HEK293T (cell line): ENCODE results near the gene BBS9.
"Not testable (repeated sequence)": the region's sequence is repeated elsewhere in the genome, so short reads cannot be mapped to it uniquely, and the experiment has no call there.

Experiments used
- CTCF ChIA-PET: fragments of 350-600 bp; formaldehyde crosslinking; extraction: SDS; loops from one replicate; lab custom pipeline; 2021; ENCODE audit warnings: antibody characterized with exemption, inconsistent platforms; lab: Yijun Ruan, JAX
- POLR2A ChIA-PET: fragments of 350-600 bp; formaldehyde crosslinking; extraction: SDS; loops from one replicate; lab custom pipeline; 2020; ENCODE audit warnings: antibody characterized with exemption, inconsistent platforms; lab: Yijun Ruan, JAX
- DNase-seq: peaks from one replicate; pipeline ENCODE4 v3.0.0; 2012; ENCODE audit warnings: mixed read lengths; ENCODE audit errors: extremely low spot score
- ARNT ChIP-seq: fragments of 450-650 bp; IDR thresholded peaks from 2 replicates; pipeline ENCODE4 v1.6.1; 2017; ENCODE audit warnings: mild to moderate bottlenecking
- BHLHE40 ChIP-seq: fragments of 450-650 bp; IDR thresholded peaks from 2 replicates; pipeline ENCODE4 v1.6.1; 2016; ENCODE audit warnings: mild to moderate bottlenecking, moderate library complexity, borderline replicate concordance
- CTBP1 ChIP-seq: fragments of 450-650 bp; IDR thresholded peaks from 2 replicates; pipeline ENCODE4 v1.6.1; 2016; ENCODE audit warnings: borderline replicate concordance
- ELF4 ChIP-seq: fragments of 450-650 bp; IDR thresholded peaks from 2 replicates; pipeline ENCODE4 v1.6.1; 2017; ENCODE audit warnings: antibody characterized with exemption
- FOXA1 ChIP-seq: fragments of 450-650 bp; IDR thresholded peaks from 2 replicates; pipeline ENCODE4 v1.6.1; 2016; ENCODE audit warnings: mild to moderate bottlenecking
- FOXK2 ChIP-seq: fragments of 450-650 bp; IDR thresholded peaks from 2 replicates; pipeline ENCODE4 v1.6.1; 2016; ENCODE audit warnings: mild to moderate bottlenecking
- FOXM1 ChIP-seq: fragments of 450-650 bp; IDR thresholded peaks from 2 replicates; pipeline ENCODE4 v1.6.1; 2017; ENCODE audit warnings: mild to moderate bottlenecking, borderline replicate concordance
- HDGF ChIP-seq: fragments of 450-650 bp; IDR thresholded peaks from 2 replicates; pipeline ENCODE4 v1.6.1; 2017; ENCODE audit warnings: antibody characterized with exemption, borderline replicate concordance
- L3MBTL2 ChIP-seq: fragments of 450-650 bp; conservative IDR thresholded peaks from 2 replicates; pipeline ENCODE4 v1.6.1; 2016; ENCODE audit warnings: mild to moderate bottlenecking
- LEF1 ChIP-seq: fragments of 450-650 bp; IDR thresholded peaks from 2 replicates; pipeline ENCODE4 v1.6.1; 2017; ENCODE audit warnings: mild to moderate bottlenecking, borderline replicate concordance
- NFRKB ChIP-seq: fragments of 450-650 bp; IDR thresholded peaks from 2 replicates; pipeline ENCODE4 v1.6.1; 2016; ENCODE audit warnings: mild to moderate bottlenecking, moderate library complexity
- SP1 ChIP-seq: fragments of 450-650 bp; IDR thresholded peaks from 2 replicates; pipeline ENCODE4 v1.6.1; 2017
- SUZ12 ChIP-seq: fragments of 450-650 bp; IDR thresholded peaks from 2 replicates; pipeline ENCODE4 v1.6.1; 2016; ENCODE audit warnings: mild to moderate bottlenecking
- TARDBP ChIP-seq: fragments of 450-650 bp; IDR thresholded peaks from 2 replicates; pipeline ENCODE4 v1.6.1; 2016
- ZNF384 ChIP-seq: fragments of 450-650 bp; IDR thresholded peaks from 2 replicates; pipeline ENCODE4 v1.6.1; 2016
- TF ChIP-seq, protein P1 (sequence below): fragments of 450-650 bp; IDR thresholded peaks from 2 replicates; pipeline ENCODE4 v1.6.1; 2016

The BBS9 gene

DNA sequence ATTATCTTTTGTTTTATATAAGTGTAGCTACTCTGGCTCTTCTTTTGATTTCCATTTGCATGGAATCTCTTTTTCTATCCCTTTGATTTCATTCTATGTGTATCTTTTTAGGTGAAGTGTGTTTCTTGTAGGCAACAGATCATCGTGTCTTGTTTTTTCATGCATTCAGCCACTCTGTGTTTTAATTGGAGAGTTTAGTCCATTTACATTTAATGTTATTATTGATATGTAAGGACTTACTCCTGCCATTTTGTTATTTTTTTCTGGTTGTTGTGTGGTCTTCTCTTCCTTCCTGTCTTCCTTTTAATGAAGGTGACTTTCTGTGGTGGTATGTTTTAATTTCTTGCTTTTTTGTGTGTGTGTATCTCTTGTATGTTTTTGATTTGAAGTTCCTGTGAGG is 81.6 kb downstream of the BBS9 start:
- ChIA-PET CTCF (no interaction called here), POLR2A (no interaction called here)
- no peak for DNase-seq
- TF ChIP-seq HDGF, result no peak
- no peak for TF ChIP-seq CTBP1
- no peak for TF ChIP-seq TARDBP
- no peak for TF ChIP-seq ZNF384
- TF ChIP-seq LEF1, result no peak
- no peak for TF ChIP-seq ARNT
- no peak for TF ChIP-seq SUZ12
- TF ChIP-seq BHLHE40, result no peak
- no peak for TF ChIP-seq L3MBTL2
- no peak for TF ChIP-seq FOXM1
- no peak for TF ChIP-seq SP1
- TF ChIP-seq NFRKB, result no peak
- no peak for TF ChIP-seq ELF4
- no peak for TF ChIP-seq FOXA1
- no peak for TF ChIP-seq FOXK2
- TF ChIP-seq, protein P1, sequence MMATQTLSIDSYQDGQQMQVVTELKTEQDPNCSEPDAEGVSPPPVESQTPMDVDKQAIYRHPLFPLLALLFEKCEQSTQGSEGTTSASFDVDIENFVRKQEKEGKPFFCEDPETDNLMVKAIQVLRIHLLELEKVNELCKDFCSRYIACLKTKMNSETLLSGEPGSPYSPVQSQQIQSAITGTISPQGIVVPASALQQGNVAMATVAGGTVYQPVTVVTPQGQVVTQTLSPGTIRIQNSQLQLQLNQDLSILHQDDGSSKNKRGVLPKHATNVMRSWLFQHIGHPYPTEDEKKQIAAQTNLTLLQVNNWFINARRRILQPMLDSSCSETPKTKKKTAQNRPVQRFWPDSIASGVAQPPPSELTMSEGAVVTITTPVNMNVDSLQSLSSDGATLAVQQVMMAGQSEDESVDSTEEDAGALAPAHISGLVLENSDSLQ, result no peak

DNA sequence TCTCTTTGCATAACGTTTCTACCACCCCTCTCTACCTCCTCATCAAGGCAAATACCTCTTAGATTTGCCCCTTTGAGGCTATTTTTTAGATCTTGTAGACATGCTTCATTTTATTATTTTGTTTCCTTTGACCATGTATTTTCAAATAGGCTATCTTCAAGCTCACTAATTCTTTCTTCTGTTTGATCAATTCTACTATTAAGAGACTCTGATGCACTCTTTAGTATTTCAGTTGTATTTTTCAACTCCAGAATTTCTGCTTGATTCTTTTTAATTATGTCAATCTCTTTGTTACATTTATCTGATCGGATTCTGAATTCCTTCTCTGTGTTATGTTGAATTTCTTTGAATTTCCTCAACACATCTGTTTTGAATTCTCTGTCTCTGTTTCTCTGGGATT is 82.8 kb downstream of the BBS9 start:
- DNase-seq, result no peak
- ChIA-PET POLR2A (no interaction called here), CTCF (no interaction called here)
- TF ChIP-seq ARNT (no peak), NFRKB (no peak), ELF4 (no peak), FOXK2 (no peak), HDGF (no peak), ZNF384 (no peak), CTBP1 (no peak), L3MBTL2 (no peak), LEF1 (no peak), FOXA1 (no peak), FOXM1 (no peak), SP1 (no peak), BHLHE40 (no peak), TARDBP (no peak), SUZ12 (no peak)
- TF ChIP-seq, protein P1, result no peak

DNA sequence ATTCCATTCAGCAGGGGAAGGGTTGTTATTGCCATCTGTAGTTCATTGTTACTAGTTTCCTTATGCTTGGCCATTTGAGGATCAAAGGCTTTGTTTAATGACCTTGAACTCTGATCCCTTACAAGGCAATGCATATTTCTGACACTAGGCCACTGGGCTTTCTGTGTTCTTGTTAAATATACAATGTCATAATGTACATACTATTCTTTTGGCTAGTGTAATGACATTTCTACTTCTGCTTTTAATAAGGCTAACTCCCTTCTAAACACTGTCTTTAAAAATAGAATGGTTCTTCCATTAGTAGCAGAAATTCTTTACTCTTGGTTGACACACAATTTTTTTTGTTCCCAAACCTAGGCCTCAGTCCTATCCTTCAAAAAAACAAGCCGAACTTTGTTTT is 86.6 kb downstream of the BBS9 start:
- POLR2A ChIA-PET, result no interaction called here
- CTCF ChIA-PET, result no interaction called here
- TF ChIP-seq SP1, result no peak
- TF ChIP-seq L3MBTL2, result no peak
- TF ChIP-seq FOXA1, result no peak
- TF ChIP-seq BHLHE40, result no peak
- no peak for TF ChIP-seq SUZ12
- TF ChIP-seq ZNF384, result no peak
- TF ChIP-seq HDGF, result no peak
- TF ChIP-seq NFRKB, result no peak
- no peak for TF ChIP-seq TARDBP
- no peak for TF ChIP-seq FOXM1
- TF ChIP-seq CTBP1, result no peak
- TF ChIP-seq ELF4, result no peak
- no peak for TF ChIP-seq ARNT
- no peak for TF ChIP-seq FOXK2
- DNase-seq, result no peak

DNA sequence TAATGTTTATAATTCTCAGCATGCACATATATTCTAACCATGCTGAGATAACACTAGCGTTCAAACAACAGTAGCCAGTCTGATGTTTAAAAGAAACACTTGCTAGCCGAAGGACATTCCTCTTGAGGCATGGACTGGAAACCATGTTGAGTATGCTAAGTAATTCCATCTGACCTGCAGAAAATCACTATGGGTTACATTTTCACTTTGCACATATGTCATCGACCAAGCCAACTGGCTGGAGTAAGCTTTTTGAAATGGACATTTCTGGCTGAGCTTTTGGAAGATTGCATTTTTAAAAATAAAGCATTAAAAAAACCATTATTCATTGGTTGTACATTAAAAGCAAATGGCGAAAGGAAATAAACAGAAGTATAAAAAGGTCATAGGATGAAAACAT is 88.2 kb downstream of the BBS9 start:
- CTCF ChIA-PET, result no interaction called here

DNA sequence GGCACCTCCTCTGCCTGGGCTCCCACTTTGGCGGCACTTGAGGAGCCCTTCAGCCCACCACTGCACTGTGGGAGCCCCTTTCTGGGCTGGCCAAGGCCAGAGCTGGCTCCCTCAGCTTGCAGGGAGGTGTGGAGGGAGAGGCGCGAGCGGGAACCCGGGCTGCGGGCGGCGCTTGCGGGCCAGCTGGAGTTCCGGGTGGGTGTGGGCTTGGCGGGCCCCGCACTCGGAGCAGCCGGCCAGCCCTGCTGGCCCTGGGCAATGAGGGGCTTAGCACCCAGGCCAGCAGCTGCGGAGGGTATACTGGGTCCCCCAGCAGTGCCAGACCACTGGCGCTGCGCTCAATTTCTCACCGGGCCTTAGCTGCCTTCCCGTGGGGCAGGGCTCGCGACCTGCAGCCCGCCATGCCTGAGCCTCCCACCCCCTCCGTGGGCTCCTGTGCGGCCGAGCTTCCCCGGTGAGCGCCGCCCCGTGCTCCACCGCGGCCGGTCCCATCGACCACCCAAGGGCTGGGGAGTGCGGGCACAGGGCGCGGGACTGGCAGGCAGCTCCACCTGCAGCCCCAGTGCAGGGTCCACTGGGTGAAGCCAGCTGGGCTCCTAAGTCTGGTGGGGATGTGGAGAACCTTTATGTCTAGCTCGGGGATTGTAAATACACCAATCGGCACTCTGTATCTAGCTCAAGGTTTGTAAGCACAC is 89.6 kb downstream of the BBS9 start:
- CTCF ChIA-PET, POLR2A ChIA-PET: not testable (repeated sequence)

More for the DNA sequence above, 88.2 kb downstream of the BBS9 start:
- POLR2A ChIA-PET, result no interaction called here
- no peak for DNase-seq
- TF ChIP-seq, protein P1, result no peak
- TF ChIP-seq ARNT, result no peak
- no peak for TF ChIP-seq NFRKB
- no peak for TF ChIP-seq FOXK2
- TF ChIP-seq ELF4, result no peak
- no peak for TF ChIP-seq L3MBTL2
- no peak for TF ChIP-seq SUZ12
- no peak for TF ChIP-seq LEF1
- TF ChIP-seq ZNF384, result no peak
- TF ChIP-seq BHLHE40, result no peak
- TF ChIP-seq FOXA1, result no peak
- no peak for TF ChIP-seq SP1
- no peak for TF ChIP-seq TARDBP
- TF ChIP-seq HDGF, result no peak
- no peak for TF ChIP-seq CTBP1
- TF ChIP-seq FOXM1, result no peak

DNA sequence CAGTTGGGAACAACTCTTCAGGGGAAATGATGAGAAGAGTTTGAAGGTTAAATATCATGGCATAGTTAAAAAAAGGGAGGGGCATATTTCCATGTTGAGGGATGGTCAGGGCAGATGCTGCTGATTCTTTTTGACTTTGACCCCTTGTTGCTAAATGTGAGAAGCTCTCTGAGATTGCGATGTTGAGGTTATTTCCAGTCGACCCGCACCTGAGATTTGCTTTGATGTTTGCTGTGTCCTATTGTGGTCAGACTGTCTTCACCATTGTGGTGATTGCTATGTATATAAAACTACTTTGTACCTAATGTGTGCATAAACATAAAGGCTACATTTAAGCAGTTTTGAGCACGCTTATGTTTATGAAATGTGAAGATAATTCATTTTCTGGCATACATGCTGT is 90.9 kb downstream of the BBS9 start:
- CTCF ChIA-PET, result no interaction called here
- POLR2A ChIA-PET, result no interaction called here
- DNase-seq, result no peak
- no peak for TF ChIP-seq FOXK2
- TF ChIP-seq ZNF384, result no peak
- TF ChIP-seq, protein P1, result no peak
- TF ChIP-seq SUZ12, result no peak
- TF ChIP-seq BHLHE40, result no peak
- TF ChIP-seq TARDBP, result no peak
- TF ChIP-seq SP1, result no peak
- TF ChIP-seq ELF4, result no peak

More for the DNA sequence above, 89.6 kb downstream of the BBS9 start:
- DNase-seq, result not testable (repeated sequence)
